Endodermal cell (in vitro differentiated cells): ENCODE measurements around the gene PRKAR1A. TPM values are rescaled to one million over a fixed set of nuclear protein-coding genes. Genes with fewer than 3 reads are reported as not detected.

ENCODE experiments used
- DNase-seq: peaks from one replicate; pipeline ENCODE4 v3.0.0-alpha.2; 2017
- H3K27ac ChIP-seq: 2 replicates; pipeline ENCODE4 v1.5.1; 2013; ENCODE audit warnings: mild to moderate bottlenecking, low read depth, low read length, moderate library complexity
- H3K27me3 ChIP-seq: 2 replicates; pipeline ENCODE4 v1.6.1; 2013; ENCODE audit warnings: mild to moderate bottlenecking, low read length, moderate library complexity; ENCODE audit not compliant: insufficient read depth, control insufficient read depth, poor library complexity, severe bottlenecking
- H3K36me3 ChIP-seq: 2 replicates; pipeline ENCODE4 v1.7.0; 2013; ENCODE audit warnings: mild to moderate bottlenecking, low read length, moderate library complexity; ENCODE audit not compliant: control insufficient read depth, insufficient read depth
- H3K4me1 ChIP-seq: one replicate; pipeline ENCODE4 v1.7.0; 2013; ENCODE audit warnings: low read length; ENCODE audit not compliant: control insufficient read depth, insufficient read depth
- H3K4me3 ChIP-seq: 2 replicates; pipeline ENCODE4 v1.5.1; 2013; ENCODE audit warnings: mild to moderate bottlenecking, low read length, moderate library complexity
- H3K9ac ChIP-seq: 2 replicates; pipeline ENCODE4 v1.6.1; 2013; ENCODE audit warnings: mild to moderate bottlenecking, low read length, moderate library complexity; ENCODE audit not compliant: poor library complexity, severe bottlenecking; ENCODE audit errors: extremely low read depth
- H3K9me3 ChIP-seq: 2 replicates; pipeline ENCODE4 v1.6.1; 2013; ENCODE audit warnings: mild to moderate bottlenecking, low read length, moderate library complexity; ENCODE audit not compliant: control insufficient read depth
- H3K27ac Mint-ChIP-seq: 2 replicates; pipeline ENCODE4 v1.8.0; 2020; ENCODE audit warnings: mixed read lengths
- H3K27me3 Mint-ChIP-seq: 2 replicates; pipeline ENCODE4 v1.8.0; 2021; ENCODE audit warnings: mild to moderate bottlenecking, mixed read lengths; ENCODE audit not compliant: insufficient read depth
- H3K36me3 Mint-ChIP-seq: 2 replicates; pipeline ENCODE4 v1.8.0; 2020; ENCODE audit warnings: low read depth, mixed read lengths
- H3K4me1 Mint-ChIP-seq: 2 replicates; pipeline ENCODE4 v1.8.0; 2020; ENCODE audit warnings: mixed read lengths
- H3K4me3 Mint-ChIP-seq: 2 replicates; pipeline ENCODE4 v1.8.0; 2020; ENCODE audit warnings: mild to moderate bottlenecking, moderate library complexity, mixed read lengths
- H3K9me3 Mint-ChIP-seq: 2 replicates; pipeline ENCODE4 v1.8.0; 2020; ENCODE audit warnings: mild to moderate bottlenecking, mixed read lengths
- WGBS, 2 experiments: methylation state at CpG; one replicate each; pipeline versions ENCODE4 v1.1.5 to v1.1.7; 2013; ENCODE audit warnings: missing lambda C conversion rate in 2 of 2, mixed read lengths in 1 of 2; ENCODE audit not compliant: insufficient coverage in 1 of 2, insufficient read length in 1 of 2; 5-methylcytosine and 5-hydroxymethylcytosine counted together
- total RNA-seq, 2 donors: library from RNA; stranded (reverse); fragmentation: NEBNext Ultra II Directional in 1 of 2; extraction: Animal tissue kit (Norgen Biotek cat#: 25700) in 1 of 2; gene quantifications; 2 replicates in 1 of 2; 3 replicates in 1 of 2; pipeline ENCODE4 v1.2.1, GENCODE V29; 2021
- TF ChIP-seq, protein P1 (sequence below): fragments of 200-600 bp; sonication (generic); conservative IDR thresholded peaks from 2 replicates; pipeline ENCODE4 v1.5.0; 2021; ENCODE audit warnings: antibody characterized with exemption, mild to moderate bottlenecking

The PRKAR1A gene
- total RNA-seq, 2 donors from 2014 or later: 194 to 227 TPM

GRCh38 chr17:68567035-68567434 is 54.8 kb downstream of the PRKAR1A start:
- Mint-ChIP-seq H3K4me3 (no peak overlapping the region), H3K27ac (no peak overlapping the region), H3K27me3 (no peaks in the 10 kb centered on the region), H3K9me3 (peaks cover 4% of the 10 kb centered on the region), H3K36me3 (peaks cover 21% of the 10 kb centered on the region), H3K4me1 (no peaks in the 10 kb centered on the region)
- H3K27me3 ChIP-seq: no peaks in the 10 kb centered on the region
- DNase-seq: no peak
- no peak overlapping the region for H3K27ac ChIP-seq
- peaks cover 37% of the 10 kb centered on the region for H3K36me3 ChIP-seq
- WGBS, 2 experiments: 85 to 93% methylated on average over 3 of the region's 3 CpGs
- TF ChIP-seq, protein P1, sequence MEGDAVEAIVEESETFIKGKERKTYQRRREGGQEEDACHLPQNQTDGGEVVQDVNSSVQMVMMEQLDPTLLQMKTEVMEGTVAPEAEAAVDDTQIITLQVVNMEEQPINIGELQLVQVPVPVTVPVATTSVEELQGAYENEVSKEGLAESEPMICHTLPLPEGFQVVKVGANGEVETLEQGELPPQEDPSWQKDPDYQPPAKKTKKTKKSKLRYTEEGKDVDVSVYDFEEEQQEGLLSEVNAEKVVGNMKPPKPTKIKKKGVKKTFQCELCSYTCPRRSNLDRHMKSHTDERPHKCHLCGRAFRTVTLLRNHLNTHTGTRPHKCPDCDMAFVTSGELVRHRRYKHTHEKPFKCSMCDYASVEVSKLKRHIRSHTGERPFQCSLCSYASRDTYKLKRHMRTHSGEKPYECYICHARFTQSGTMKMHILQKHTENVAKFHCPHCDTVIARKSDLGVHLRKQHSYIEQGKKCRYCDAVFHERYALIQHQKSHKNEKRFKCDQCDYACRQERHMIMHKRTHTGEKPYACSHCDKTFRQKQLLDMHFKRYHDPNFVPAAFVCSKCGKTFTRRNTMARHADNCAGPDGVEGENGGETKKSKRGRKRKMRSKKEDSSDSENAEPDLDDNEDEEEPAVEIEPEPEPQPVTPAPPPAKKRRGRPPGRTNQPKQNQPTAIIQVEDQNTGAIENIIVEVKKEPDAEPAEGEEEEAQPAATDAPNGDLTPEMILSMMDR: no peak
- H3K4me3 ChIP-seq: no peak overlapping the region
- no peaks in the 10 kb centered on the region for H3K4me1 ChIP-seq
- H3K9me3 ChIP-seq: peaks cover 4% of the 10 kb centered on the region
- H3K9ac ChIP-seq: no peak overlapping the region

DNA sequence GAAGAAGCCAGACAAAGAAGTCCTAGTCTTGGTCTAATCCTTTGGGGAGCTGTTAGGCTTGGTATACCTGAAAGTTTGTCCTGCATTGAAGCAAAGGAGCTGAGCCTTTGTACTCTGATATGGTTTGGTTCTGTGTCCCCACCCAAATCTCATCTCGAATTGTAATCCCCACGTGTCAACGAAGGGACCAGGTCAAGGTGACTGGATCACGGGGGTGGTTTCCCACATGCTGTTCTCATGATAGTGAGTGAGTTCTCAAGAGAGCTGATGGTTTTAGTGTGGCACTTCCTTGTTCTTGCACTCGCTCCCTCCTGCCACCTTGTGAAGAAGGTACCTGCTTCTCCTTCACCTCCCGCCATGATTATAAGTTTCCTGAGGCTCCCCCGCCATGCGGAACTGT is 55.4 kb downstream of the PRKAR1A start:
- H3K9me3 ChIP-seq: peaks cover 4% of the 10 kb centered on the region
- Mint-ChIP-seq H3K9me3 (peaks cover 4% of the 10 kb centered on the region), H3K27me3 (no peaks in the 10 kb centered on the region), H3K36me3 (peaks cover 19% of the 10 kb centered on the region), H3K4me1 (no peaks in the 10 kb centered on the region), H3K4me3 (no peak overlapping the region), H3K27ac (no peak overlapping the region)
- H3K36me3 ChIP-seq: peaks cover 32% of the 10 kb centered on the region
- H3K27me3 ChIP-seq: no peaks in the 10 kb centered on the region
- no peaks in the 10 kb centered on the region for H3K4me1 ChIP-seq
- H3K9ac ChIP-seq: no peak overlapping the region
- no peak overlapping the region for H3K27ac ChIP-seq
- H3K4me3 ChIP-seq: no peak overlapping the region
- TF ChIP-seq, protein P1: no peak
- DNase-seq: peak; percentile 38
- 92 to 100% methylated on average over 5 to 8 of the region's 8 CpGs for WGBS, 2 experiments

- no peaks in the 10 kb centered on the region for H3K27me3 Mint-ChIP-seq
- TF ChIP-seq, protein P1: no peak
- 78 to 100% methylated on average over 1 of the region's 2 CpGs for WGBS, 2 experiments
- Histone ChIP-seq H3K4me3 (no peak overlapping the region), H3K4me1 (no peaks in the 10 kb centered on the region), H3K27ac (no peak overlapping the region), H3K9ac (no peak overlapping the region), H3K36me3 (peaks cover 28% of the 10 kb centered on the region), H3K27me3 (no peaks in the 10 kb centered on the region), H3K9me3 (peaks cover 4% of the 10 kb centered on the region)
- no peak overlapping the region for H3K4me3 Mint-ChIP-seq
- H3K9me3 Mint-ChIP-seq: peaks cover 4% of the 10 kb centered on the region
- no peaks in the 10 kb centered on the region for H3K4me1 Mint-ChIP-seq
- peaks cover 18% of the 10 kb centered on the region for H3K36me3 Mint-ChIP-seq
- no peak overlapping the region for H3K27ac Mint-ChIP-seq
- peak; percentile 6 for DNase-seq
Observed at GRCh38 chr17:68568581-68568980, 56.4 kb downstream of the PRKAR1A start.
